HUES6 (cell line): ENCODE data around the gene TRPV4.

Experiments
- H3K27ac ChIP-seq: 2 replicates; pipeline ENCODE4 v1.7.0; 2013; ENCODE audit warnings: low read depth, mild to moderate bottlenecking, low read length, inconsistent platforms
- H3K27me3 ChIP-seq: 2 replicates; pipeline ENCODE4 v1.6.1; 2013; ENCODE audit warnings: low read length; ENCODE audit not compliant: control insufficient read depth, insufficient read depth
- H3K36me3 ChIP-seq: 2 replicates; pipeline ENCODE4 v1.6.1; 2013; ENCODE audit warnings: low read length; ENCODE audit not compliant: control insufficient read depth, insufficient read depth
- H3K4me1 ChIP-seq: 2 replicates; pipeline ENCODE4 v1.6.1; 2013; ENCODE audit warnings: low read length; ENCODE audit not compliant: control insufficient read depth, insufficient read depth
- H3K4me3 ChIP-seq: 2 replicates; pipeline ENCODE4 v1.5.1; 2013; ENCODE audit warnings: low read depth, low read length
- H3K9ac ChIP-seq: one replicate; pipeline ENCODE4 v1.6.1; 2013; ENCODE audit warnings: mild to moderate bottlenecking, low read length
- H3K9me3 ChIP-seq: 2 replicates; pipeline ENCODE4 v1.6.1; 2013; ENCODE audit warnings: low read depth, low read length; ENCODE audit not compliant: control insufficient read depth, insufficient read depth

TRPV4 gene

DNA sequence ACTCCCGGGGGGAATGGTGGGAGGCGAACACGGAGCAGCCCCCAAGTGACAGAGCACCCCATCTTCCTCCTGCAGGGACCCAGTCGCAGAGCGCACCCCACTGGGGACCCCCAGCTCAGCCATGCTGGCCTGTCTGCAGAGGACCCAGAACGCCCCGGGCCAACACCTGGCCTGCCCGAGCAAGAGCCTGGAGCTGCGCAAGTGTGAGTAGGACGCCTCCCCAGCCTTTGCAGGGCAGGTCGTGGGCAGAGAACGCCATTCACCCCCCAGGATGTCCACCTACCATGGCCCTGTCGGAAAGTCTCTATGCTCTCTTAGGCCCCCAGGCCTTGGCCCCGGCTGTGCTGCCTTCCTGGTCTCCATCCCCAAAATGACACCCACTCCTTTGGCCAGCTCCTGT lies 89.2 kb downstream of the TRPV4 start:
- Histone ChIP-seq H3K4me3 (no peak overlapping the region), H3K36me3 (no peaks in the 10 kb centered on the region), H3K27me3 (no peaks in the 10 kb centered on the region), H3K4me1 (peaks cover 7% of the 10 kb centered on the region), H3K27ac (no peak overlapping the region), H3K9ac (no peak overlapping the region), H3K9me3 (no peaks in the 10 kb centered on the region)

DNA sequence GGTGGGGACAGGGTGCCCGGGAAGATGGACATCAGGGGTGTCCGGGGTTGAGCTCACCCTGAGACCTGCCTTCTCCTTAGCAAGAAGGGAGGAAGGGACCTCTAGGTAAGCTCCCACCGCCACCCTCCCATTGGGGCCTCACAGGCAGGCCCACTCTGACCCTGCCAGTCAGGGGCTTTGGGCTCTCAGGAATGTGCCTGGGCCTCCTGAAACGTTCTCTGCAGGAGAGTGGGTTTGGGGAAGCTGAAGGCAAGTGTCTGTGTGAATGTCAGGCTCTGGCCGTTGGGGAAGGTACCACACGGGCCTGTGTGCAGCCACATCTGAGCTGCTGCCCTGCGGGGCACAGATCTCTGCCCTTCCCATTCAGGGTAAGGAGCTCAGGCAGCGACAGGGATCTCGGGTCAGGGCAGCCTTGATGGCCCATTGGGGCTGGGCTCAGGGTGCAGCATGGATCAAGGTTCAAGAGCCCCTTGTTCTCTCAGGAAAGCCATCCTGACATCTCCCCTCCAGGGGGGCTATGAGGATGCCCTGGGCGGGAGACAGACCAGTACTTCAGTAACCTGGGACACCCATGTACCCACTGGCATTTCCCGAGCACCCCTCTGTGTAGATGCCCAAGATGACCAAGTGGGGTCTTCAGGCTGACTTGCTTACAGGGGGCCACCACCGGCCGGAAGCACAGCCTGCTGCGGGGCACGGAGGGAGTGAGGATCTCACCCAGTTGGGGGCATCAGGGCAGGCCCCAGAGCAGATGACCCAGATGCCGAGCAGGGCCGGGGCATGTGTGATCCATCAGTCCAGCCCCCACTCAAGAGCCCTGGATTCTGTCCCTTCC lies 89.9 kb downstream of the TRPV4 start:
- no peak overlapping the region for H3K4me3 ChIP-seq
- H3K36me3 ChIP-seq: no peaks in the 10 kb centered on the region
- H3K9me3 ChIP-seq: no peaks in the 10 kb centered on the region
- H3K9ac ChIP-seq: no peak overlapping the region
- H3K27ac ChIP-seq: no peak overlapping the region
- H3K27me3 ChIP-seq: no peaks in the 10 kb centered on the region
- peaks cover 7% of the 10 kb centered on the region for H3K4me1 ChIP-seq

DNA sequence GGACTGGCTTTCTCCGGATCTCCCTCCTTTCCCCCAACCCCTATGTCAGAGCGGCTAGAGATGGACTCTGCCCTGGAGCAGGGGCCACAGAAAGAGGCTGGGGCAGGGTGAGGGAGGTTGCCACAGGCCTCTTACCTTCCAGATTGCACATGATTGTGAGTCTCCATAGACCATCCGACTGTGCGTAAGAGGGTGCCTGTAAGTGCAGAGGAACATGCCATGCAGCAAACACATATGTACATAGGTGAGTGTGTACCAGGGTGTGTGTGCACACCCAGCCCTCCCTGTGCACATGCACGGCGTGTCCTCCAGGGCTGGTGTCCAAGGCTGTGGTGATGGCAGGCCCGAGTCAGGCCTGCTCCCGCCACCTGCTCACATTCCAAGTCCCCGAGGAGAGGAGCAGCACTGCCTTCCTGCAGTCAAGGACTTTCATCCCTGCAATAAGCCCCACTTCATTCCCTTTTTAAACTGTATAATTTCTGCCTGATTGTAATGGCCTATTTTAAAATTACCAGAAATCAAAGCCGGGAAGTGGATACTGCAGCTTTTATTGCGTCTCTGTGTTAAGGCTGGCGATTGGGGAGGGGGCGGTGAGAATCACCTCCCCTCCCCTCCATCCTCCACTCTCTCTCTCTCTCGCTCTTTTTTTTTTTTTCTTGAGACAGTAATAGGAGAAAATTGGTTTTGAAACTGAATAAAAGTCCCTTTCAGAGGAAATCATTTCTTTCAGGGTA lies 91.1 kb downstream of the TRPV4 start:
- no peak overlapping the region for H3K9ac ChIP-seq
- H3K27ac ChIP-seq: no peak overlapping the region
- no peaks in the 10 kb centered on the region for H3K36me3 ChIP-seq
- H3K4me1 ChIP-seq: peaks cover 11% of the 10 kb centered on the region
- H3K9me3 ChIP-seq: no peaks in the 10 kb centered on the region
- no peak overlapping the region for H3K4me3 ChIP-seq
- H3K27me3 ChIP-seq: no peaks in the 10 kb centered on the region

DNA sequence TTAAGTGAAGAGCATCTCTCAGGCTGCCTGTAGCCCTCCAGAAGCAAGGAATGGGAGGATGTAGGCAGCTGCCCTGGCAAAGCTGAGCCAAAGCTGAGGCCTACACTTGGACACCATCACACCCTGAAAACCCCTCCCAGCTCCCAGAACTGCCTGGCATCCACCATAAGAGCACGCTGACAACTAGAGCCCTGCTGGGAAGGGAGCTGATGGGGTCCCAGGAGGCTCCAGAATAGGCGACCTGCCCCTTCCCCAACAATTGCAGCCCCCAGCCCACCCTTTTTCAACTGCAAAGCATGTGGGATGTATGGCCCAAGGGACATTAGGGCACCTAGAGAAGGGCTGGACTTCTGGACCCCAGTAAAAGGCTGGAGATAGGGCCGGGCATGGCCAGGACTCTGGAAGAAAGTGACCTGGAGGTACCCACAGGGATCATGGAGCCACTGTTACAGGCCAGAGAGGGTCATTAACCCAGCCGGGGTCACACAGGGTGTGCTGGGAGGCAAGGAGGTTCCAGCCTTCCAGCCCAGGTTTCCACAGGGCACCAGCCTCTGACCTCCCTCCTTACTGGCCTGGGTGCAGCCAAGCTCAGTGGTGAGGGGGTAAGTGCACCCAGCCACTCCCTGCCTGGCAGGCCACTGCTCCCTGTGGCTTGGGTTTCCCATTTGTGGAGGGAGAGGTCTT lies 91.8 kb downstream of the TRPV4 start:
- Histone ChIP-seq H3K9me3 (no peaks in the 10 kb centered on the region), H3K36me3 (no peaks in the 10 kb centered on the region), H3K4me1 (peaks cover 15% of the 10 kb centered on the region), H3K9ac (no peak overlapping the region), H3K27ac (no peak overlapping the region), H3K27me3 (no peaks in the 10 kb centered on the region), H3K4me3 (no peak overlapping the region)

DNA sequence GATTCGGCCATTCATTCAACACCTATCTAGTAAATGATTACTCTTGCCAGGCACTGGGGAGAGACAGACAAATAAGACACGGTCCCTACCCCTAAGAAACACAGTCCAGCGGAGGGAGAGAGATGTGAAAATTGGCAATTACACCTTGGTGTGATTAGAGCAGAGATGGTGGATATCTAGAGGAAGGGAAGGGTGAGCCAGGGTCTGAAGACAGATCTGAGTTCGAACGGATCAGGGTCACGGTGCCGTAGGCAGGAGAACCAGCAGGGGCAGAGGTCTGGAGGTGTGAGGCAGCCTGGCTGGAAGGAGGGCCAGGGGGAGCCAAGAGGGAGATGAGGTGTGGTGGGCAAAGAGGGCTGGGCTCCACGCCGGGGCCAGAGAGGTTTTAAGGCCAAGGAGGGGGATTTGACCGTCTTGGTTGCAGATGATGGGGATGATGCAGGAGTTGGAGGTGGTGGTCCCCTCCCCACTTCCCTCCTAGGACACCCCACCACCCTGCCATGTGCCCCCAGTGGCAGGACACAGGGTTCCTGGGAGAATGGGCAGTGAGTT lies 92.4 kb downstream of the TRPV4 start:
- Histone ChIP-seq H3K9me3 (no peaks in the 10 kb centered on the region), H3K4me1 (peaks cover 17% of the 10 kb centered on the region), H3K9ac (no peak overlapping the region), H3K27me3 (no peaks in the 10 kb centered on the region), H3K36me3 (no peaks in the 10 kb centered on the region), H3K4me3 (no peak overlapping the region), H3K27ac (no peak overlapping the region)

DNA sequence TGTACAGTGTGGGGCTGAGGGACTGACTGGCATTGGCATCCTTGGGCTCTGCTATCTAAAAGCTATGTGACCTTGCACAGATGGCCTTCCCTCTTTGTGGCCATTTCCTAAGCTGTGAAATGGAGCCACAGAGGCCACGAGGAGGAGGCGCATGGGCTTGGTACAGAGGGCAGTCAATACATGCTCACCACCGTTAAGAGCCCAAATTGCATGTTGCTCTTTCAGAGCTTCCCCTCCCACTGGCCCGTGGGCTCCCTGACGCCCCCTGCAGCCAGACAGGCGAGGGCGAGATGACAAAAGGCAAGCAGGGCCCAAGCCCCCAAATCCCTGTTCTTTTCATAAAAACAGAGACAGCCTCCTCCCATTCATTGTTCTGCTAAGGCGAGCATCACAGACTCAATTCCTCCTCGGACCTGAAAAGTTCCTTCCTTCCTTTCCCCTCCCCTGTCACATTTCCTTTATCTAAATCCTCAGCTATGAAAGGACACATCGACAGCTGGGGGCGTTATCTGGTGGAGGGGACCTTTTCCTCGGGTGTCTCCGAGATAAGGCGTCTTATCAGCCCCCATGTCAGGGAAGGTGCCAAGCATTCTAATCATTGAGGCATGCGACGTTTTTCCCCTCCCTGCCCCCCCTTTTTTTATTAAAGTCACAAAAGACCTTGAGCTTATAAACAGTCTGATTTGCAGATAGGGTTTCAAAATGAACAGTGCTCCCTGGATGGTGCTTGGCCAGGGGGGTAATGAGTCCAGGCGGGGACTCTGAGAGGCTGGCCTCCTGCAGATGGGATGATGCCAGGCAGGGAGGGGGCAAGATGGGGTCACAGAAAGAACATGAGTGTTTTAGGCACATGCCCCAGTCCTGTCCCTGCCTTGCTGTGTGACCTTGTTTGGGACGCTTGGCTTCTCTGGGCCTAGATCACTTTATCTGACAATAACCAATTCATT lies 93.2 kb downstream of the TRPV4 start:
- H3K4me3 ChIP-seq: no peak overlapping the region

DNA sequence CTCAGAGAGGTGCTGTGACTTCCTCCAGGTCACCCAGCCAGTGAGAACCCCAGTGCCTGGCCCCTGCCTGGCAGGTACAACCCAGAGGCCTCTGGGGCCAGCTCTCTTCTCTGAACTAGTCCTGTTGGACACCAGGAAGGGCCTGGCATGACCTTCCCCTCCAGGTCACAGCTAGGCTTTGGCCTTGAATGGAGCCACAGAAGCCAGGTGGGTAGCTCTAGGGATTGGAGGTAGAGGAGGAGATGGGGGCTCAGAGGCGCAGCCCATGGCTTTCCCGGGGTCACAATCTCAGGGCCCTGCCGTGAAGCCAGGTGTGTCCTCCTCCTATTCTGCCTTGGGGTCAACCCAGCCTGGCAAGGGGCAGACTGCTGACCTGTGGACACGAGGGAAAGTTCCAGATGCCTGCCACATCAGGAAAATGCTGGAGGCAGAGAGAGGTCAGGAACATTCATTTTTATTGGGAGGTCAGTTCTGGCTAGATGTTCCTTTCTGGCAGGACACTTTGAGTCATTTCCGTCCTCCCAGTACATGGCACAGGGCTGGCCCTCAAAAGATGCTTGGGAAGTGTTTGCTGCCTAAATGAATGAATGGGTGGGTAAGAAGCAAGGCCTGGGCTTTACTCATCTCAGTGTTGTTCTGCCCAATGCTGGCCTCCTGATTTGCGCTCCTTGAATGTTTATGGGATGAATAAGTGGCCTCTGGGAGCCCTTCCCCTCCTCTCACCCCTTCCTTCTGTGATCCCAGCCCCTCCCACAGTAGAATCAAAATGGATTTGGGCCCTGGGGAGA lies 94.1 kb downstream of the TRPV4 start:
- H3K27ac ChIP-seq: no peak overlapping the region
- H3K36me3 ChIP-seq: no peaks in the 10 kb centered on the region
- H3K9me3 ChIP-seq: no peaks in the 10 kb centered on the region
- H3K4me3 ChIP-seq: no peak overlapping the region
- no peaks in the 10 kb centered on the region for H3K27me3 ChIP-seq
- no peak overlapping the region for H3K9ac ChIP-seq
- H3K4me1 ChIP-seq: peaks cover 25% of the 10 kb centered on the region

More for the DNA sequence above, 93.2 kb downstream of the TRPV4 start:
- Histone ChIP-seq H3K9ac (no peak overlapping the region), H3K4me1 (peaks cover 17% of the 10 kb centered on the region), H3K36me3 (no peaks in the 10 kb centered on the region), H3K27ac (no peak overlapping the region), H3K27me3 (no peaks in the 10 kb centered on the region), H3K9me3 (no peaks in the 10 kb centered on the region)

DNA sequence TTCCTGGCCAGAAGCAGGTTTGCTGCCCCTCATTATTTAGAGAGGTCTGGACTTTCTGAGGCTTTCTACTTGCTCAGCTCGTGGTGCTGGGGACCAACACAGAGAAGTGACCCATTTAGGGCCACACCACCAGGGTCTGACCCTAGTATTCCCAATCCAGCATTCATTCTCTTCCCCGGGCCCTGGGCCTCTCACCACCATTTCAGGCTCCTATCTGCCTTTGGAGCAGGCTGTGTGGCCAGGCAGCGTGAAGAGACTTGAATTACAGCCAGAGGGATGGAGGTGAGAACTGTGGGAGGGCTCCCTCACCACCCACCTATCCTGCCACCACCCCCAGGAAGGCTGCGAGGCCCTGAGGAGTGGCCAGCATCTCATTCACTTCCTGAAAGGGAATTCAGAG lies 95.0 kb downstream of the TRPV4 start:
- H3K27me3 ChIP-seq: no peaks in the 10 kb centered on the region
- no peak overlapping the region for H3K9ac ChIP-seq
- H3K9me3 ChIP-seq: no peaks in the 10 kb centered on the region
- H3K4me3 ChIP-seq: no peak overlapping the region
- H3K4me1 ChIP-seq: peaks cover 27% of the 10 kb centered on the region
- no peak overlapping the region for H3K27ac ChIP-seq
- H3K36me3 ChIP-seq: no peaks in the 10 kb centered on the region

DNA sequence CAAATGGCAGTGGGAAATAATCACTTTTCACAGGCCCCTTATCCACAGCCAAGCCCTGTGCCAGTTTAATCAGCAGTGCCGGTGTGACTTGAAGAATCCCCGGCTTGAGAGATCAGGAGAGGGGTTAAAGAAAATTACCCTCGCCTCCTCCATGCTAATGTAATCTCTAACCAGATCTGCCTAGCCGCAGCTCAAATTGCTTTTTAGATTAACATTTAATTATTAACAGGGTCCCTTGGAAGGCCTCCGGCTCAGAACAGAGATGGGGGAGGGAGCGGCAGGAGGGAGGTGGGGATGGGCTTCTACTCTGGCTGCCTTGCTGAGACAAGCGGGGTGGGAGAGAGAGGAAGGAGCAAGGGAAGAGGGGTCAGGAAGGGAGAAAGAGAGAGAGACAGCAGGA lies 95.6 kb downstream of the TRPV4 start:
- Histone ChIP-seq H3K27ac (no peak overlapping the region), H3K36me3 (no peaks in the 10 kb centered on the region), H3K9me3 (no peaks in the 10 kb centered on the region), H3K9ac (no peak overlapping the region), H3K27me3 (no peaks in the 10 kb centered on the region), H3K4me1 (peaks cover 27% of the 10 kb centered on the region), H3K4me3 (no peak overlapping the region)

DNA sequence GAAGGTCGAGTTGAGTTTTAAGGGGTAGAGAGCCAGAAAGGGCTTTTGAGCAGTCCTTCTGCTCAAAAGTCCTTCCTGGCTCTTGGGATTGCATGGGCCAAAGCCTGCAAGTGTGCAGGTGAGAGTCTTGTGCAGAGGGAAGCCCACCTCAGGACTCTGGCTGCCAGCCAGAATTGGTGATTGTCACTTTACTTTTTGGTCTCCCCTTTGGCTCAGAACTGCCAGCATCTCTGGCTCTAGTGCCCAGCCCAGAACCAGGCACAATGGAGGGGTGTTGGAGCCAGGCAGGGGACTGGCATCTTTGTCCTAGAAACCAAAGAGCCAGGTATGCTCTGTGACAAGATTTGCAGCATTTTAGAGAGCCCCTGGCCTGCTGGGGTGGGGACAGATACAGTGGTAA lies 96.1 kb downstream of the TRPV4 start:
- H3K4me3 ChIP-seq: no peak overlapping the region
- H3K4me1 ChIP-seq: peaks cover 27% of the 10 kb centered on the region
- H3K27me3 ChIP-seq: no peaks in the 10 kb centered on the region
- H3K9me3 ChIP-seq: no peaks in the 10 kb centered on the region
- H3K36me3 ChIP-seq: no peaks in the 10 kb centered on the region
- H3K9ac ChIP-seq: no peak overlapping the region
- no peak overlapping the region for H3K27ac ChIP-seq
